GM12892 (cell line): Measurements from ENCODE around the gene ABCC5.

ENCODE experiments used
- POLR2A ChIP-seq: IDR thresholded peaks from 2 replicates; pipeline ENCODE4 v1.6.1; 2011; ENCODE audit warnings: low read depth, low read length, control low read depth
- POLR2AphosphoS5 ChIP-seq: IDR thresholded peaks from 2 replicates; pipeline ENCODE4 v1.6.1; 2011; ENCODE audit warnings: low read depth, low read length, control low read depth
- TAF1 ChIP-seq: IDR thresholded peaks from 2 replicates; pipeline ENCODE4 v1.6.1; 2011; ENCODE audit warnings: low read depth, mild to moderate bottlenecking, control low read depth, low read length, borderline replicate concordance

- no peak for TF ChIP-seq POLR2AphosphoS5
- TF ChIP-seq TAF1, result no peak
- TF ChIP-seq POLR2A, result no peak
Measured at GRCh38 chr3:184040010-184040409, 22.3 kb upstream of the ABCC5 start.
